ENCODE results near the gene HS3ST4. TPM values are rescaled to one million over a fixed set of nuclear protein-coding genes. Genes with fewer than 3 reads are reported as not detected.

The HS3ST4 gene
- total and polyA plus RNA-seq, 2 experiments from 2014 or later, result 0.44 to 2.1 TPM

DNA sequence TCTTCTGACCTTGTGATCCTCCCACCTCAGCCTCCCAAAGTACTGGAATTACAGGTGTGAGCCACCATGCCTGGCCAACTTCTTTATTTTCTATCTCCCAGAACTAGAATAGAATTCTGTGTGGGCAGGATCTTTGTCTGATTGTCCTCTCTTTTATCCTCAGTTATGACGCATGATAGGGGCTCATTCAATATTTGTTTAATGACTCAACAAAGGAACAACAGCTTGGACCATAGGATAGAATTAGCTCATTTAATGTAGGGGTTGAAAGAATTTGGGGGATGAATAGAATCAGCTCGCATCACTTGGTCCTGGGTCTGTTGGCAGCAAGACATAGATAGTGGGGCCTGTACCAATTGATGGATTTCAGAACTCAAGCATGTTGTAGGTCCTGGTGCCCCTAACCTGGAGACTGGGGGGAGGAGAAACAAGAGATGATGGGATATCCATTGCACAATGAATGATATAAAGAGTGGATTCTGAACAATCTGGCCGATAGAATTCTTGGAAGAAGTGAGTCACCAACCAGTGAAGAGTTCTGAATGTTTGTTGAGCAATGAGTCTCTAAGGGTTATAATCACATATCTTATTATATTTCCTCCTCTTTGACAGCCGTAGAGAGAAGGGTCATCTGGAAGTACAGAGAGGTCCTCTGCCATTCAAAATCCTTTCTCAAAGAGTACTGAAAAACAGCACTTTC is 250.2 kb downstream of the HS3ST4 start:
- Mint-ChIP-seq H3K27ac (no peak overlapping the region), H3K4me3 (no peak overlapping the region), H3K9me3 (peaks cover 97% of the 10 kb centered on the region), H3K4me1 (no peaks in the 10 kb centered on the region), H3K36me3 (ENCODE audit: low read depth) (peaks cover 56% of the 10 kb centered on the region), H3K27me3 (ENCODE audit: insufficient read depth, low read depth, poor library complexity) (peaks cover 2% of the 10 kb centered on the region)
- no peaks in the 10 kb centered on the region for H3K27me3 ChIP-seq (ENCODE audit: insufficient read depth)
- H3K4me3 ChIP-seq, result no peak overlapping the region
- no peaks in the 10 kb centered on the region for H3F3A ChIP-seq (replicated peaks; ENCODE audit: low read depth)
- no peak for ATAC-seq
- TF ChIP-seq, protein P1, sequence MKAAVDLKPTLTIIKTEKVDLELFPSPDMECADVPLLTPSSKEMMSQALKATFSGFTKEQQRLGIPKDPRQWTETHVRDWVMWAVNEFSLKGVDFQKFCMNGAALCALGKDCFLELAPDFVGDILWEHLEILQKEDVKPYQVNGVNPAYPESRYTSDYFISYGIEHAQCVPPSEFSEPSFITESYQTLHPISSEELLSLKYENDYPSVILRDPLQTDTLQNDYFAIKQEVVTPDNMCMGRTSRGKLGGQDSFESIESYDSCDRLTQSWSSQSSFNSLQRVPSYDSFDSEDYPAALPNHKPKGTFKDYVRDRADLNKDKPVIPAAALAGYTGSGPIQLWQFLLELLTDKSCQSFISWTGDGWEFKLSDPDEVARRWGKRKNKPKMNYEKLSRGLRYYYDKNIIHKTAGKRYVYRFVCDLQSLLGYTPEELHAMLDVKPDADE (IDR thresholded peaks at IDR 0.05), result no peak
- TF ChIP-seq ZNF331 (CRISPR knock-in tag; IDR thresholded peaks at IDR 0.05; ENCODE audit: low read depth), result no peak
- no peak for TF ChIP-seq JUNB (IDR thresholded peaks at IDR 0.05; ENCODE audit: unreplicated experiment)
- TF ChIP-seq ZNF114 (CRISPR knock-in tag; IDR thresholded peaks at IDR 0.05), result no peak
- TF ChIP-seq, protein P2, sequence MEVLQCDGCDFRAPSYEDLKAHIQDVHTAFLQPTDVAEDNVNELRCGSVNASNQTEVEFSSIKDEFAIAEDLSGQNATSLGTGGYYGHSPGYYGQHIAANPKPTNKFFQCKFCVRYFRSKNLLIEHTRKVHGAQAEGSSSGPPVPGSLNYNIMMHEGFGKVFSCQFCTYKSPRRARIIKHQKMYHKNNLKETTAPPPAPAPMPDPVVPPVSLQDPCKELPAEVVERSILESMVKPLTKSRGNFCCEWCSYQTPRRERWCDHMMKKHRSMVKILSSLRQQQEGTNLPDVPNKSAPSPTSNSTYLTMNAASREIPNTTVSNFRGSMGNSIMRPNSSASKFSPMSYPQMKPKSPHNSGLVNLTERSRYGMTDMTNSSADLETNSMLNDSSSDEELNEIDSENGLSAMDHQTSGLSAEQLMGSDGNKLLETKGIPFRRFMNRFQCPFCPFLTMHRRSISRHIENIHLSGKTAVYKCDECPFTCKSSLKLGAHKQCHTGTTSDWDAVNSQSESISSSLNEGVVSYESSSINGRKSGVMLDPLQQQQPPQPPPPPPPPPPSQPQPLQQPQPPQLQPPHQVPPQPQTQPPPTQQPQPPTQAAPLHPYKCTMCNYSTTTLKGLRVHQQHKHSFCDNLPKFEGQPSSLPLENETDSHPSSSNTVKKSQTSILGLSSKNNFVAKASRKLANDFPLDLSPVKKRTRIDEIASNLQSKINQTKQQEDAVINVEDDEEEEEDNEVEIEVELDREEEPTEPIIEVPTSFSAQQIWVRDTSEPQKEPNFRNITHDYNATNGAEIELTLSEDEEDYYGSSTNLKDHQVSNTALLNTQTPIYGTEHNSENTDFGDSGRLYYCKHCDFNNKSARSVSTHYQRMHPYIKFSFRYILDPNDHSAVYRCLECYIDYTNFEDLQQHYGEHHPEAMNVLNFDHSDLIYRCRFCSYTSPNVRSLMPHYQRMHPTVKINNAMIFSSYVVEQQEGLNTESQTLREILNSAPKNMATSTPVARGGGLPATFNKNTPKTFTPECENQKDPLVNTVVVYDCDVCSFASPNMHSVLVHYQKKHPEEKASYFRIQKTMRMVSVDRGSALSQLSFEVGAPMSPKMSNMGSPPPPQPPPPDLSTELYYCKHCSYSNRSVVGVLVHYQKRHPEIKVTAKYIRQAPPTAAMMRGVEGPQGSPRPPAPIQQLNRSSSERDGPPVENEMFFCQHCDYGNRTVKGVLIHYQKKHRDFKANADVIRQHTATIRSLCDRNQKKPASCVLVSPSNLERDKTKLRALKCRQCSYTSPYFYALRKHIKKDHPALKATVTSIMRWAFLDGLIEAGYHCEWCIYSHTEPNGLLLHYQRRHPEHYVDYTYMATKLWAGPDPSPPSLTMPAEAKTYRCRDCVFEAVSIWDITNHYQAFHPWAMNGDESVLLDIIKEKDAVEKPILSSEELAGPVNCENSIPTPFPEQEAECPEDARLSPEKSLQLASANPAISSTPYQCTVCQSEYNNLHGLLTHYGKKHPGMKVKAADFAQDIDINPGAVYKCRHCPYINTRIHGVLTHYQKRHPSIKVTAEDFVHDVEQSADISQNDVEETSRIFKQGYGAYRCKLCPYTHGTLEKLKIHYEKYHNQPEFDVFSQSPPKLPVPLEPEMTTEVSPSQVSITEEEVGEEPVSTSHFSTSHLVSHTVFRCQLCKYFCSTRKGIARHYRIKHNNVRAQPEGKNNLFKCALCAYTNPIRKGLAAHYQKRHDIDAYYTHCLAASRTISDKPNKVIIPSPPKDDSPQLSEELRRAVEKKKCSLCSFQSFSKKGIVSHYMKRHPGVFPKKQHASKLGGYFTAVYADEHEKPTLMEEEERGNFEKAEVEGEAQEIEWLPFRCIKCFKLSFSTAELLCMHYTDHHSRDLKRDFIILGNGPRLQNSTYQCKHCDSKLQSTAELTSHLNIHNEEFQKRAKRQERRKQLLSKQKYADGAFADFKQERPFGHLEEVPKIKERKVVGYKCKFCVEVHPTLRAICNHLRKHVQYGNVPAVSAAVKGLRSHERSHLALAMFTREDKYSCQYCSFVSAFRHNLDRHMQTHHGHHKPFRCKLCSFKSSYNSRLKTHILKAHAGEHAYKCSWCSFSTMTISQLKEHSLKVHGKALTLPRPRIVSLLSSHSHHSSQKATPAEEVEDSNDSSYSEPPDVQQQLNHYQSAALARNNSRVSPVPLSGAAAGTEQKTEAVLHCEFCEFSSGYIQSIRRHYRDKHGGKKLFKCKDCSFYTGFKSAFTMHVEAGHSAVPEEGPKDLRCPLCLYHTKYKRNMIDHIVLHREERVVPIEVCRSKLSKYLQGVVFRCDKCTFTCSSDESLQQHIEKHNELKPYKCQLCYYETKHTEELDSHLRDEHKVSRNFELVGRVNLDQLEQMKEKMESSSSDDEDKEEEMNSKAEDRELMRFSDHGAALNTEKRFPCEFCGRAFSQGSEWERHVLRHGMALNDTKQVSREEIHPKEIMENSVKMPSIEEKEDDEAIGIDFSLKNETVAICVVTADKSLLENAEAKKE (CRISPR knock-in tag; IDR thresholded peaks at IDR 0.05), result no peak
- no peak for TF ChIP-seq CREB1 (CRISPR knock-in tag; IDR thresholded peaks at IDR 0.05; ENCODE audit: low read depth)
- no peak for TF ChIP-seq NANOG (IDR thresholded peaks at IDR 0.05; ENCODE audit: borderline replicate concordance)
- no peak for TF ChIP-seq EZH2 (IDR thresholded peaks at IDR 0.05; ENCODE audit: low read depth, unreplicated experiment)
- TF ChIP-seq REST (IDR thresholded peaks at IDR 0.05; ENCODE audit: unreplicated experiment), result no peak
- TF ChIP-seq POLR2AphosphoS5 (IDR thresholded peaks at IDR 0.05; ENCODE audit: low read depth), result no peak
- no peak for TF ChIP-seq STAT1 (IDR thresholded peaks at IDR 0.05; ENCODE audit: unreplicated experiment)
- H3K9me2 ChIP-seq (ENCODE audit: insufficient read depth), result no peaks in the 10 kb centered on the region
- no peak overlapping the region for H3K4me2 ChIP-seq
- H2AFZ ChIP-seq, result no peak overlapping the region
- DNase-seq (ENCODE audit: low spot score), result no peak
- H3K27ac ChIP-seq (ENCODE audit: low read depth), result no peak overlapping the region
- H4K20me1 ChIP-seq (replicated peaks; ENCODE audit: insufficient read depth), result no peaks in the 10 kb centered on the region
- no peaks in the 10 kb centered on the region for H3K79me2 ChIP-seq (replicated peaks; ENCODE audit: insufficient read depth)
- H3K36me3 ChIP-seq (ENCODE audit: insufficient read depth), result peaks cover 19% of the 10 kb centered on the region
- no peaks in the 10 kb centered on the region for H3K4me1 ChIP-seq (ENCODE audit: insufficient read depth)
